ENCODE measurements around the gene RAB40AL. TPM values are rescaled to one million over a fixed set of nuclear protein-coding genes. Genes with fewer than 3 reads are reported as not detected.

The RAB40AL gene
- total RNA-seq, 1 donor: 0.72 TPM

GRCh38 chrX:102950908-102951866 is 14.1 kb downstream of the RAB40AL start:
- Histone ChIP-seq H3K27ac (ENCODE audit: low read depth, low read length) (no peak overlapping the region), H3K4me1 (ENCODE audit: insufficient read depth, low read length) (peaks cover 3% of the 10 kb centered on the region), H3K79me2 (ENCODE audit: insufficient read depth, low read length) (no peaks in the 10 kb centered on the region), H4K20me1 (ENCODE audit: insufficient read depth, low read length) (no peaks in the 10 kb centered on the region), H3K36me3 (ENCODE audit: insufficient read depth, low read length) (no peaks in the 10 kb centered on the region), H3K27me3 (ENCODE audit: insufficient read depth, low read length) (no peaks in the 10 kb centered on the region), H2AFZ (ENCODE audit: low read length) (peak overlapping the region; percentile 69), H3K9me3 (ENCODE audit: low read depth, low read length) (no peaks in the 10 kb centered on the region), H3K4me2 (ENCODE audit: insufficient read depth, low read length) (peak overlapping the region; percentile 81), H3K4me3 (ENCODE audit: insufficient read depth, low read length) (peak overlapping the region; percentile 56)
- TF ChIP-seq, protein P1, sequence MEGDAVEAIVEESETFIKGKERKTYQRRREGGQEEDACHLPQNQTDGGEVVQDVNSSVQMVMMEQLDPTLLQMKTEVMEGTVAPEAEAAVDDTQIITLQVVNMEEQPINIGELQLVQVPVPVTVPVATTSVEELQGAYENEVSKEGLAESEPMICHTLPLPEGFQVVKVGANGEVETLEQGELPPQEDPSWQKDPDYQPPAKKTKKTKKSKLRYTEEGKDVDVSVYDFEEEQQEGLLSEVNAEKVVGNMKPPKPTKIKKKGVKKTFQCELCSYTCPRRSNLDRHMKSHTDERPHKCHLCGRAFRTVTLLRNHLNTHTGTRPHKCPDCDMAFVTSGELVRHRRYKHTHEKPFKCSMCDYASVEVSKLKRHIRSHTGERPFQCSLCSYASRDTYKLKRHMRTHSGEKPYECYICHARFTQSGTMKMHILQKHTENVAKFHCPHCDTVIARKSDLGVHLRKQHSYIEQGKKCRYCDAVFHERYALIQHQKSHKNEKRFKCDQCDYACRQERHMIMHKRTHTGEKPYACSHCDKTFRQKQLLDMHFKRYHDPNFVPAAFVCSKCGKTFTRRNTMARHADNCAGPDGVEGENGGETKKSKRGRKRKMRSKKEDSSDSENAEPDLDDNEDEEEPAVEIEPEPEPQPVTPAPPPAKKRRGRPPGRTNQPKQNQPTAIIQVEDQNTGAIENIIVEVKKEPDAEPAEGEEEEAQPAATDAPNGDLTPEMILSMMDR (IDR thresholded peaks at IDR 0.05; ENCODE audit: extremely low read depth, low read depth, low read length): peak; percentile 67
- DNase-seq (ENCODE audit: insufficient read length, low spot score, missing footprints): peak; percentile 60

DNA sequence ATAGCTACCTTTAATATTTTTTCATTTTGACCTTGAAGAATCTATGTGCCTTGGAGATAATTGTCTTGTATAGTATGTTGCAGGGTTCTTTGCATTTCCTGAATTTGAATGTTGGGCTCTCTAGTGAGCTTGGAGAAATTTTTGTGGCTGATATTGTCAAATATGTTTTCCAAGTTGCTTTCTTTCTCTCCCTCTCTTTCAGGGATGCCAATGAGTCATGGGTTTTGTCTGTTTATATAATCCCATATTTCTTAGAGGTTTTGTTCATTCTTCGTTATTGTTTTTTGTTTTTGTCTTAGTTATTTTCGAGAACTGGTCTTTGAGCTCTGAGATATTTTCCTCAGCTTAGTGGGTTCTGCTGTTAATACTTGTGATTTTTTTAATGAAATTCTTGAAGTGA is 20.7 kb downstream of the RAB40AL start:
- no peaks in the 10 kb centered on the region for H3K27me3 ChIP-seq (ENCODE audit: insufficient read depth, low read length)
- DNase-seq (ENCODE audit: insufficient read length, low spot score, missing footprints): no peak
- no peaks in the 10 kb centered on the region for H3K9me3 ChIP-seq (ENCODE audit: low read depth, low read length)
- no peaks in the 10 kb centered on the region for H3K36me3 ChIP-seq (ENCODE audit: insufficient read depth, low read length)
- peak overlapping the region; percentile 96 for H3K27ac ChIP-seq (ENCODE audit: low read depth, low read length)
- H4K20me1 ChIP-seq (ENCODE audit: insufficient read depth, low read length): no peaks in the 10 kb centered on the region
- H3K4me1 ChIP-seq (ENCODE audit: insufficient read depth, low read length): peaks cover 21% of the 10 kb centered on the region
- H3K4me3 ChIP-seq (ENCODE audit: insufficient read depth, low read length): no peak overlapping the region
- H2AFZ ChIP-seq (ENCODE audit: low read length): no peak overlapping the region
- TF ChIP-seq, protein P1 (IDR thresholded peaks at IDR 0.05; ENCODE audit: extremely low read depth, low read depth, low read length): no peak
- no peak overlapping the region for H3K4me2 ChIP-seq (ENCODE audit: insufficient read depth, low read length)
- H3K79me2 ChIP-seq (ENCODE audit: insufficient read depth, low read length): no peaks in the 10 kb centered on the region

DNA sequence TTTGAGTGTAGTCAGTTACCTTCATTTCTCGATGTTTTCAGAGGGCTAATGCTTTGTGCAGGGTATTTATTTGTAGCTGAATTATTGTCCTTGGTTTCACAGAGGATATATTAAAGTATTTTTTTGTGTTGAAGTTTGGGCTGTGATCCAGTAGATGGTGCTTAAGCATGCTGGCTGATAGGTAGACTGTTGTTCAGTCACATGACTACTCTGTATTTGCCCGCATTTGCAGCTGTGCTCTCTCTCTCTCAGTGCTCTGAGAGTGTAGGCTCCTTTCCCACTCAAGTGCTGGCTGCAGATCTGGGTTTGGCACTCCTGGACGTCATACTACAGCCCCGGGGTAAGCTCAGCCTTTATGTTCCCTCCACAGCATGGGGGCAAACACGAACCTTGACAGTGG is 21.7 kb downstream of the RAB40AL start:
- Histone ChIP-seq H3K4me2 (ENCODE audit: insufficient read depth, low read length) (no peak overlapping the region), H3K4me1 (ENCODE audit: insufficient read depth, low read length) (peaks cover 21% of the 10 kb centered on the region), H4K20me1 (ENCODE audit: insufficient read depth, low read length) (no peaks in the 10 kb centered on the region), H3K36me3 (ENCODE audit: insufficient read depth, low read length) (no peaks in the 10 kb centered on the region), H2AFZ (ENCODE audit: low read length) (no peak overlapping the region), H3K9me3 (ENCODE audit: low read depth, low read length) (no peaks in the 10 kb centered on the region), H3K79me2 (ENCODE audit: insufficient read depth, low read length) (no peaks in the 10 kb centered on the region), H3K4me3 (ENCODE audit: insufficient read depth, low read length) (no peak overlapping the region), H3K27me3 (ENCODE audit: insufficient read depth, low read length) (peaks cover 7% of the 10 kb centered on the region), H3K27ac (ENCODE audit: low read depth, low read length) (peak overlapping the region; percentile 96)
- TF ChIP-seq, protein P1 (IDR thresholded peaks at IDR 0.05; ENCODE audit: extremely low read depth, low read depth, low read length): no peak
- no peak for DNase-seq (ENCODE audit: insufficient read length, low spot score, missing footprints)

DNA sequence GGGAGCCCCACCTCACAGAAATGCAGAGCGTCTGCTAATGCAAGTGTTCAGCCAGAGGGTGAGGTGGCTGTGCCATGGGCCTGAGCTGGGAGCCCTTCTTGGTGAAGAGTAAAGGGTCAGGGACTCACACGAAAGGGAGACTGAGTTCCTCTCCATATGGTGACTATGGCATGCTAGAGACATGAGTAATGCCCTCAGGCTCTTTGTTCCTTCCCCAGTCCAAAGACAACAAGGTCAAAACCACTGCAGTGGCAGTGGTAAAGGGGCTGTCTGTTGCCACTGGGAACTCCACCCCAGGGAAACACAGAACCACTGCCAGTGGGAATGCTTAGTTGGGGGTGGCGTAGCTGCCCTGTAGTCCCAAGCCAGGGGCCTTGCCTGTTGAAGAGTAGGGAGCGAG is 22.4 kb downstream of the RAB40AL start:
- TF ChIP-seq, protein P1 (IDR thresholded peaks at IDR 0.05; ENCODE audit: extremely low read depth, low read depth, low read length): no peak
- peaks cover 21% of the 10 kb centered on the region for H3K4me1 ChIP-seq (ENCODE audit: insufficient read depth, low read length)
- no peaks in the 10 kb centered on the region for H3K79me2 ChIP-seq (ENCODE audit: insufficient read depth, low read length)
- peak; percentile 60 for DNase-seq (ENCODE audit: insufficient read length, low spot score, missing footprints)
- H4K20me1 ChIP-seq (ENCODE audit: insufficient read depth, low read length): no peaks in the 10 kb centered on the region
- no peaks in the 10 kb centered on the region for H3K36me3 ChIP-seq (ENCODE audit: insufficient read depth, low read length)
- no peak overlapping the region for H3K4me3 ChIP-seq (ENCODE audit: insufficient read depth, low read length)
- H3K27me3 ChIP-seq (ENCODE audit: insufficient read depth, low read length): peaks cover 7% of the 10 kb centered on the region
- peak overlapping the region; percentile 51 for H3K4me2 ChIP-seq (ENCODE audit: insufficient read depth, low read length)
- H3K9me3 ChIP-seq (ENCODE audit: low read depth, low read length): no peaks in the 10 kb centered on the region
- no peak overlapping the region for H2AFZ ChIP-seq (ENCODE audit: low read length)
- H3K27ac ChIP-seq (ENCODE audit: low read depth, low read length): peak overlapping the region; percentile 96
